AG04450 (cell line): ENCODE data around the gene DLX2. TPM values are rescaled to one million over a fixed set of nuclear protein-coding genes. Genes with fewer than 3 reads are reported as not detected.

ENCODE experiments used
- CTCF ChIA-PET: fragments of 300-600, 350-600 bp; formaldehyde crosslinking; extraction: SDS; loops from one replicate; lab custom pipeline; 2022; ENCODE audit warnings: antibody characterized with exemption, inconsistent platforms; lab: Charles Lee
- POLR2A ChIA-PET: fragments of 350-600 bp; formaldehyde crosslinking; extraction: SDS; loops from one replicate; lab custom pipeline; 2021; ENCODE audit warnings: antibody characterized with exemption, inconsistent platforms; lab: Yijun Ruan, JAX
- DNase-seq: peaks from one replicate; pipeline ENCODE4 v3.0.0-alpha.2; 2011; ENCODE audit warnings: low read depth, low spot score
- H3K27ac ChIP-seq: one replicate; pipeline ENCODE4 v1.5.1; 2012; ENCODE audit warnings: low read depth, low read length, control low read depth
- H3K27me3 ChIP-seq: one replicate; pipeline ENCODE4 v1.6.0; 2012; ENCODE audit warnings: low read length; ENCODE audit not compliant: control insufficient read depth, insufficient read depth
- H3K4me3 ChIP-seq: 2 replicates; pipeline ENCODE4 v1.5.1; 2011; ENCODE audit warnings: mild to moderate bottlenecking, low read depth, low read length, control low read depth
- H3K9me3 ChIP-seq: 2 replicates; pipeline ENCODE4 v1.5.1; 2012; ENCODE audit warnings: low read length; ENCODE audit not compliant: control insufficient read depth, insufficient read depth
- polyA plus RNA-seq: library from polyadenylated mRNA; depleted of rRNA; stranded (reverse); fragments of >200 nt; gene quantifications from 2 replicates; pipeline ENCODE4 v1.2.3, GENCODE V29; 2011
- TF ChIP-seq, protein P1 (sequence below): IDR thresholded peaks from 2 replicates; pipeline ENCODE4 v1.5.1; 2011; ENCODE audit warnings: low read depth, low read length, control low read depth, inconsistent platforms

The DLX2 gene
- polyA plus RNA-seq, 1 experiment: 0.10 TPM

DNA sequence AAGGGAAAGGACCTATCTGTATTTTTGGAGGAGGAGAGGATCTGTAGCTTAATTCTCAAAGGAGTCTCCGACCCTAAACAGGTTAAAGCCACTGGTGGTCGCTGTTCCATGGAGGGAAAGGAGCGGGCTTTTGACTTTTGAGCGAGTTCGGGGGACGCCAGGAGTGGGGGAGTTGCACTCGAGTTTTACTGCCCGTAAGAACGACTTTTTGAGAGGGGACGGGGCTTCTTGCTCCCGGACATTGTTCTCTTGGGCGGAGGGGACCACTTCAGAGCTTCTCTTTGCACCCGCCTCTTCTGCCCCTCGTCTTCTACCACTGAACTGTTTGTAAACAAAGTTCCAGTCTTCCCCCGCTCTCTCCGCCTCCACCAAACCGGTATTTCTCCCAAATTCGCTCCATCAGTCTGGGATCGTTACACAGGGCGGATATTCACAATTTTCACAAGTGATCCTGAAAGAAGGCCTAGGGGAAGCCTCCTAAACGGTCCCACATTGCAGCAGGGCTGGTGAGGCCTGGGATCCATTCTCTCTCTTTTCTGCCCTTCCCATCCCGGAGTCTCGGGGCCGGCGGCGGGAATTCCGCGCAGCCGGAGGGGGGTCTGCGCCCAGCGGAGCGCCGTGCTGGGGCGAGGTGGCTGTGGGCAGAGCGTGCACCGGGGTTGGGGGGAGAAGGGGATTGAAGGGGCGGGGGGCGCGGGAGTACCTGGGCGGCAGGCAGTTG lies 6.6 kb downstream of the DLX2 start:
- TF ChIP-seq, protein P1, sequence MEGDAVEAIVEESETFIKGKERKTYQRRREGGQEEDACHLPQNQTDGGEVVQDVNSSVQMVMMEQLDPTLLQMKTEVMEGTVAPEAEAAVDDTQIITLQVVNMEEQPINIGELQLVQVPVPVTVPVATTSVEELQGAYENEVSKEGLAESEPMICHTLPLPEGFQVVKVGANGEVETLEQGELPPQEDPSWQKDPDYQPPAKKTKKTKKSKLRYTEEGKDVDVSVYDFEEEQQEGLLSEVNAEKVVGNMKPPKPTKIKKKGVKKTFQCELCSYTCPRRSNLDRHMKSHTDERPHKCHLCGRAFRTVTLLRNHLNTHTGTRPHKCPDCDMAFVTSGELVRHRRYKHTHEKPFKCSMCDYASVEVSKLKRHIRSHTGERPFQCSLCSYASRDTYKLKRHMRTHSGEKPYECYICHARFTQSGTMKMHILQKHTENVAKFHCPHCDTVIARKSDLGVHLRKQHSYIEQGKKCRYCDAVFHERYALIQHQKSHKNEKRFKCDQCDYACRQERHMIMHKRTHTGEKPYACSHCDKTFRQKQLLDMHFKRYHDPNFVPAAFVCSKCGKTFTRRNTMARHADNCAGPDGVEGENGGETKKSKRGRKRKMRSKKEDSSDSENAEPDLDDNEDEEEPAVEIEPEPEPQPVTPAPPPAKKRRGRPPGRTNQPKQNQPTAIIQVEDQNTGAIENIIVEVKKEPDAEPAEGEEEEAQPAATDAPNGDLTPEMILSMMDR: peak; percentile 38; the same call in 1 of the 2 replicates
- Histone ChIP-seq H3K9me3 (no peaks in the 10 kb centered on the region; the same call in 1 of the 2 replicates), H3K27me3 (peaks cover 28% of the 10 kb centered on the region), H3K4me3 (peak overlapping the region; percentile 63), H3K27ac (peak overlapping the region; percentile 65)
- CTCF ChIA-PET: interaction anchor here (0.6 to 1.9 kb wide), 5 partner anchors 11 to 390 kb away, joined by 3 to 6 read pairs (median 4); partner anchors contain the start of gene DLX1
- POLR2A ChIA-PET: interaction anchor here (1.4 to 5.1 kb wide), 2 partner anchors 10 to 11 kb away, joined by 6 to 24 read pairs; partner anchors contain the start of gene DLX1
- DNase-seq: no peak

DNA sequence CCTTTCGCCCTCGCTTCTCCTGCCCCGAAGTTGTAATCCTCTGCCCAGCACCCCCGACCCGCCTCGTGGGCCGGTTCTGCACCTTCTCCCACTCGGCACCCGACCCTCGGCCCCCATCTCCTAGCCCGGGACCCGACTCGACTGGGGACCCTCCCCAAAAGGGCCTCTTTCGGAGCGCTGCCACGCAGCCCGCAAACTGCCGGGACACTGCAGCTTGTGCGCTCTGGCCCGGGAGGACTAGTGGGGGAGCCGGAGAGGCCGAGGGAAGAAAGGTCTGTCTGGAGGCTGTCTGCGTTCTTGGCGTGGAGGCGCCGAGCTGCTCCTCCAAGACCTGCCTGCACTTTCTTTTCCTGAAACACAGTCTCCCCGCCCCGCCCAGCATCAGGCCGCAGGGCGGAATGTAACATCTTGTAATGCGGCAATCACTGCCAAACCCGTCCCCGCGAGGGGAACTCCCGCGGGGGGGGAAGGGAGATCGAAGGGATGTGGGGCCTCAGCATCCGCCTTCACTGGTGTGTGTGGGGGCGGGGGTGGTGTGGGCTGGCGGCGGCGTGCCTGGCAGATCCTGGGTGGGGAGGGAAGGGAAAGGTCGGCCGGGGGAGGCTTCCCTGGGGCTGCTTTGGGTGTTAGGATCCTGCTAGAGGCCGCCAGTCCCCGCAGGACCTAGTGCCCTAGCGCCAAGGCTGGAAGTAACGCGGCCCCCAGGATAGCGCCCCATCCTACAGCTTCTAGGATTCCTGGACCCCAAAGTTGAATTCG lies 7.4 kb downstream of the DLX2 start:
- H3K9me3 ChIP-seq: no peaks in the 10 kb centered on the region; the same call in 1 of the 2 replicates
- peak; percentile 51 for DNase-seq
- TF ChIP-seq, protein P1: no peak
- peaks cover 35% of the 10 kb centered on the region for H3K27me3 ChIP-seq
- peak overlapping the region; percentile 70 for H3K27ac ChIP-seq
- CTCF ChIA-PET: interaction anchor here (0.6 to 1.9 kb wide), 5 partner anchors 10 to 389 kb away, joined by 3 to 6 read pairs (median 4); partner anchors contain the start of gene DLX1
- POLR2A ChIA-PET: interaction anchor here (0.7 to 5.1 kb wide), 2 partner anchors 11 to 365 kb away, joined by 8 to 24 read pairs; partner anchors contain the start of gene DLX1
- H3K4me3 ChIP-seq: peak overlapping the region; percentile 63

DNA sequence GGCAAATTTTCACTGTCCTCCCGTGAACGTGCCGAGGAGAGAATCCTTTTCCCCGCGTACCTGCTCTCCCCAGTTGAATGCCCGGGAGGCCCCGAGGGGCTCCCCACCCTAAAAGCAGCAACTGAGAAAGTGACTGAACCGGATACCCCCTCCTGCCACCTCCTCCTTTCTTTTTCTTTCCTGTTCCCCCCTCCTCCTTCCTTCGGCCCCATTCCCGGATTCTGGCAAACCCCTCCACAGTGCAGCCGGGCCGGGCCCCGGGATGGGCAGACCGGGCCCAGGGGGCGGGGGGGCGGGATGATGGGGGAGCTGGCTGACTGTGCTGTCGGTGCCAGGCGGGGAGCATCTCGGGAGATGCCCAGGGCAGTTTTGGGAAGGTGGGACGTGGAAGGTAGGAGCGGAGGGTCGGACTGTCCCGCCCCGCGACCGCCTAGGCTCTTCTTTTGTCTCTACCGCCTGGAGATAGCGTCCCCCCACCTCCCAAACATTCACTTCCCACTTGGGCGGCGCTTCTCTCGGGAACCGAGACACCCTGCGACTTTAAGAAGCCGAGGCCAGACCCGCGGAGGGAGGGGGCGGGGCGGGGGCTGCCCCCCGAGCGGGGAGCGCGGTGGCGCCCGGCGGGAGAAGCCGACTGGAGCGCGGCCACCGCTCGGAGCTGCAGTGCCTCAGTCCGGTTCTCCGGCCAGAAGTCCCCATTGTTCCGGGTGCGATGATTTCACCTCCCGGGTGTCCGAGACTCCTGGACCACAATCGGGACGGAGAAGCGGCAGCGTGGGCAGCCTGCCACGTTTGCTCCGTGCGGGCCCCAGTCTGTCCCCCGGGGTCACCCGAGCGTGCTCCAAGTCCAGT lies 8.2 kb downstream of the DLX2 start:
- H3K27ac ChIP-seq: peak overlapping the region; percentile 70
- TF ChIP-seq, protein P1: no peak
- H3K27me3 ChIP-seq: peaks cover 43% of the 10 kb centered on the region
- CTCF ChIA-PET: interaction anchor here (1.4 to 1.9 kb wide), 2 partner anchors 9 to 12 kb away, joined by 4 to 6 read pairs; partner anchors contain the start of gene DLX1
- H3K9me3 ChIP-seq: no peaks in the 10 kb centered on the region; the same call in 1 of the 2 replicates
- peak overlapping the region; percentile 63 for H3K4me3 ChIP-seq
- DNase-seq: no peak
- POLR2A ChIA-PET: interaction anchor here (5.1 kb wide), 1 partner anchor 10 kb away, joined by 24 read pairs; the partner anchor contains the start of gene DLX1

GRCh38 chr2:172093416-172094293 lies 9.0 kb downstream of the DLX2 start:
- Histone ChIP-seq H3K4me3 (peak overlapping the region; percentile 63; the same call in 1 of the 2 replicates), H3K27me3 (peaks cover 52% of the 10 kb centered on the region), H3K9me3 (peaks cover under 1% of the 10 kb centered on the region; the same call in 1 of the 2 replicates), H3K27ac (peak overlapping the region; percentile 21)
- ChIA-PET POLR2A (interaction anchor here (0.8 kb wide), 1 partner anchor 8 kb away, joined by 6 read pairs; no protein-coding TSS in a partner anchor), CTCF (no interaction called here)
- TF ChIP-seq, protein P1: no peak
- no peak for DNase-seq
